ENCODE data around the gene CMSS1. TPM values are rescaled to one million over a fixed set of nuclear protein-coding genes. Genes with fewer than 3 reads are reported as not detected.

The CMSS1 gene
- total RNA-seq, 1 donor from 2014 or later: 19.7 TPM

GRCh38 chr3:100059472-100059871 lies 241.8 kb downstream of the CMSS1 start:
- no peak for DNase-seq

- DNase-seq: no peak
These were observed 243.2 kb downstream of the CMSS1 start for GRCh38 chr3:100060685-100061484.

- no peak for DNase-seq
These were observed 245.0 kb downstream of the CMSS1 start for GRCh38 chr3:100062665-100063064.

GRCh38 chr3:100063929-100064461 lies 246.3 kb downstream of the CMSS1 start:
- peak; percentile 26 for DNase-seq

GRCh38 chr3:100067589-100067988 lies 249.9 kb downstream of the CMSS1 start:
- DNase-seq: no peak

GRCh38 chr3:100068826-100069225 lies 251.2 kb downstream of the CMSS1 start:
- peak; percentile 85 for DNase-seq

GRCh38 chr3:100069472-100069871 lies 251.8 kb downstream of the CMSS1 start:
- no peak for DNase-seq

GRCh38 chr3:100072326-100073048 lies 254.8 kb downstream of the CMSS1 start:
- DNase-seq: no peak

GRCh38 chr3:100073049-100073713 lies 255.5 kb downstream of the CMSS1 start:
- no peak for DNase-seq

- peak; percentile 84 for DNase-seq
These were observed 256.1 kb downstream of the CMSS1 start for GRCh38 chr3:100073714-100074307.

GRCh38 chr3:100075196-100075595 lies 257.5 kb downstream of the CMSS1 start:
- no peak for DNase-seq

GRCh38 chr3:100075851-100076730 lies 258.4 kb downstream of the CMSS1 start:
- DNase-seq: no peak

- DNase-seq: peak; percentile 44
These were observed 259.3 kb downstream of the CMSS1 start for GRCh38 chr3:100076731-100077529.

- DNase-seq: no peak
These were observed 261.7 kb downstream of the CMSS1 start for GRCh38 chr3:100079328-100079727.

- DNase-seq: no peak
These were observed 262.9 kb downstream of the CMSS1 start for GRCh38 chr3:100080573-100080972.

- no peak for DNase-seq
These were observed 263.6 kb downstream of the CMSS1 start for GRCh38 chr3:100081311-100081710.

- no peak for DNase-seq
These were observed 264.5 kb downstream of the CMSS1 start for GRCh38 chr3:100081986-100082692.

- no peak for DNase-seq
These were observed 265.1 kb downstream of the CMSS1 start for GRCh38 chr3:100082714-100083113.

GRCh38 chr3:100083209-100083608 lies 265.5 kb downstream of the CMSS1 start:
- no peak for DNase-seq
